HepG2 (cell line): ENCODE results near the gene OVOL3. TPM values are rescaled to one million over a fixed set of nuclear protein-coding genes. Genes with fewer than 3 reads are reported as not detected.

Source experiments
- FIP1L1 ChIP-seq: fragments of 200-400 bp; formaldehyde crosslinking; IDR thresholded peaks from 2 replicates; pipeline ENCODE4 v1.6.1; 2018; ENCODE audit warnings: low read depth, mild to moderate bottlenecking, low read length, moderate library complexity, borderline replicate concordance; ENCODE audit not compliant: insufficient read depth
- FOXP1 ChIP-seq, 2 experiments: fragments of 450-650 bp in 1 of 2; IDR thresholded peaks; 2 replicates each; pipeline ENCODE4 v1.6.1; 2017 to 2018; ENCODE audit warnings: antibody characterized with exemption in 1 of 2
- HDAC1 ChIP-seq: sonication (generic); formaldehyde crosslinking; IDR thresholded peaks from 2 replicates; pipeline ENCODE4 v1.5.1; 2020; ENCODE audit warnings: mild to moderate bottlenecking, missing genetic modification reagents
- JARID2 ChIP-seq: sonication (generic); formaldehyde crosslinking; IDR thresholded peaks from 2 replicates; pipeline ENCODE4 v1.8.1; 2023; ENCODE audit warnings: missing genetic modification reagents, inconsistent platforms; ENCODE audit not compliant: insufficient replicate concordance
- NFIC ChIP-seq: IDR thresholded peaks from 2 replicates; pipeline ENCODE4 v1.6.1; 2012; ENCODE audit warnings: mild to moderate bottlenecking, low read length, inconsistent platforms
- RELA ChIP-seq: sonication (generic); formaldehyde crosslinking; IDR thresholded peaks from 2 replicates; pipeline ENCODE4 v1.4.0; 2020; ENCODE audit warnings: missing genetic modification reagents
- SMYD3 ChIP-seq: sonication (generic); formaldehyde crosslinking; IDR thresholded peaks from 2 replicates; pipeline ENCODE4 v1.8.1; 2023; ENCODE audit warnings: mild to moderate bottlenecking, missing genetic modification reagents
- SRY ChIP-seq: sonication (generic); formaldehyde crosslinking; IDR thresholded peaks from 2 replicates; pipeline ENCODE4 v1.8.0; 2022; ENCODE audit warnings: mild to moderate bottlenecking, missing genetic modification reagents
- SUZ12 ChIP-seq: fragments of 150-350 bp; IDR thresholded peaks from 2 replicates; pipeline ENCODE4 v1.6.1; 2014; ENCODE audit warnings: low read depth, low read length
- ZFP36L1 ChIP-seq: sonication (generic); formaldehyde crosslinking; IDR thresholded peaks from 2 replicates; pipeline ENCODE4 v1.8.0; 2022; ENCODE audit warnings: mild to moderate bottlenecking, missing genetic modification reagents, moderate library complexity
- ZNF24 ChIP-seq: fragments of 450-650 bp; IDR thresholded peaks from 2 replicates; pipeline ENCODE4 v1.6.1; 2017; ENCODE audit warnings: antibody characterized with exemption, mild to moderate bottlenecking
- ZNF337 ChIP-seq: sonication (generic); formaldehyde crosslinking; IDR thresholded peaks from 2 replicates; pipeline ENCODE4 v1.5.1; 2020; ENCODE audit warnings: missing genetic modification reagents, low read depth, mild to moderate bottlenecking, borderline replicate concordance
- ZNF367 ChIP-seq: sonication (generic); formaldehyde crosslinking; IDR thresholded peaks from 2 replicates; pipeline ENCODE4 v1.4.0; 2020; ENCODE audit warnings: missing genetic modification reagents, borderline replicate concordance
- ZNF883 ChIP-seq: sonication (generic); formaldehyde crosslinking; IDR thresholded peaks from 2 replicates; pipeline ENCODE4 v1.5.1; 2020; ENCODE audit warnings: mild to moderate bottlenecking, missing genetic modification reagents; ENCODE audit errors: not compliant biosample characterization
- polyA plus RNA-seq, 8 experiments: library from polyadenylated mRNA; depleted of rRNA in 3 of 8; stranded (reverse) in 7 of 8; unstranded in 1 of 8; fragments of >200 nt; fragmentation: Illumina TruSeq in 4 of 8; extraction: Trizol in 4 of 8; gene quantifications; 2 replicates each; pipeline versions ENCODE4 v1.2.1 to v1.2.3, GENCODE V29; 2011 to 2016; ENCODE audit warnings: low read depth in 4 of 8, missing spikeins in 1 of 8, mixed read lengths in 1 of 8; ENCODE audit not compliant: insufficient read depth in 1 of 8
- total RNA-seq, 5 experiments: library from RNA; depleted of rRNA; stranded (reverse); fragments of >200 nt; fragmentation: Illumina TruSeq; extraction: Trizol; gene quantifications; 2 replicates each; pipeline ENCODE4 v1.2.3, GENCODE V29; 2016; ENCODE audit warnings: low read depth in 1 of 5
- TF ChIP-seq, protein P1 (sequence below): sonication (generic); IDR thresholded peaks from 2 replicates; pipeline ENCODE4 v1.6.1; 2016; ENCODE audit warnings: low read depth, borderline replicate concordance
- TF ChIP-seq, protein P2 (sequence below): sonication (generic); formaldehyde crosslinking; IDR thresholded peaks from 2 replicates; pipeline ENCODE4 v1.4.0; 2020; ENCODE audit warnings: missing genetic modification reagents
- TF ChIP-seq, protein P3 (sequence below): fragments of 450-650 bp; IDR thresholded peaks from 2 replicates; pipeline ENCODE4 v1.6.1; 2017; ENCODE audit warnings: mild to moderate bottlenecking
- TF ChIP-seq, protein P4 (sequence below): sonication (generic); formaldehyde crosslinking; IDR thresholded peaks from 2 replicates; pipeline ENCODE4 v1.4.0; 2020; ENCODE audit warnings: missing genetic modification reagents, borderline replicate concordance

Gene OVOL3
- total and polyA plus RNA-seq, 2 of the 13 experiments (the other 11 are each of a cell fraction or from before 2014, with no cell fraction given), result not detected

DNA sequence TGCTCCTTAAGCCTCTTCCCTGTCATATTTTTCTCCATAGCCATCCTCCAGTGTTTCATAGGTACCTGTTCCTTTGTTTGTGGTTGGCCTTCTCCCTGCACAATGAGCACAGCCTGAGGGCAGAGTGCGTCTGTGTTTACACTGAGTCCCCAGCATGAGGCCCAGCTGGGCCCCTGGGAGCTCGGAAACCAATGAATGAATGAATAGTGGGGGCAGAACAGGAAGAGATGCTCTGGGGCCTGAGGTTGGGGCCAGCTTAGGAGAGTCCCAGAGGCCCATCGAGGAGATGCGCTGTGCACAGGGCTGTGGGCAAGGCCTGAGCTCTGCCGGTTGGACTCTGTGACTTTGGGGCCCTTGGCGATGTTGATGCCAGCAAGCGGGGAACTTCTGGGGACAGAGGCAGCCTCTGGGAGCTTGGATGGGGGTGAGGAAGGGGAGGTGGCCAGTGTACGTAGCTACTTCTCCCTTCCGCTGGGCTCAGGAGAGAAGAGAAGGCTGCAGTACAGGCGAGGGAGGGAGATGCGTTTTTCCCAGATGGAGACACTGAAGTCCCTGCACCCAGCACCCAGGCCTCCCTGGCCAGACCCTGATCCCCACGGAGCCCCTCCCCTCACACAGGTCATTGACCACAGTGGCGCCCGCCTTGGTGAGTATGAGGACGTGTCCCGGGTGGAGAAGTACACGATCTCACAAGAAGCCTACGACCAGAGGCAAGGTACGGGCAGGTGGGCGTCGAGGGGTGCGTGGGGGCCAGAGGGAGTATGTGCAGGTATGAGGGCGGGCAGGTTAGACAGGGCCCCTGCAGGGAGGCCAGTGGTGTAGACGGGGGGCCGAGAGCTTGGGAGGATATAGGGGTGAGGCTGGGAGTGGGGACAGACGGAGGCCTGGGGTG is 9.4 kb downstream of the OVOL3 start (continued):
- TF ChIP-seq ZNF883 (CRISPR knock-in tag) (no peak), FOXP1 (IDR thresholded peaks at IDR 0.05) (0 out of 2 replicates have a peak, but pooled peaks have one; percentile 19), FOXP1 (CRISPR knock-in tag; IDR thresholded peaks at IDR 0.05) (peak; percentile 94), HDAC1 (peak; percentile 97), ZNF337 (no peak), SUZ12 (no peak), SRY (no peak), ZNF24 (peak; percentile 85; the same call in 1 of the 2 replicates), JARID2 (no peak), ZNF367 (CRISPR knock-in tag) (no peak), RELA (0 out of 2 replicates have a peak, but pooled peaks have one; percentile 74), SMYD3 (CRISPR knock-in tag) (peak; percentile 84), ZFP36L1 (peak; percentile 70; the same call in 1 of the 2 replicates), FIP1L1 (no peak), NFIC (peak; percentile 50; the same call in 1 of the 2 replicates)
- TF ChIP-seq, protein P1, sequence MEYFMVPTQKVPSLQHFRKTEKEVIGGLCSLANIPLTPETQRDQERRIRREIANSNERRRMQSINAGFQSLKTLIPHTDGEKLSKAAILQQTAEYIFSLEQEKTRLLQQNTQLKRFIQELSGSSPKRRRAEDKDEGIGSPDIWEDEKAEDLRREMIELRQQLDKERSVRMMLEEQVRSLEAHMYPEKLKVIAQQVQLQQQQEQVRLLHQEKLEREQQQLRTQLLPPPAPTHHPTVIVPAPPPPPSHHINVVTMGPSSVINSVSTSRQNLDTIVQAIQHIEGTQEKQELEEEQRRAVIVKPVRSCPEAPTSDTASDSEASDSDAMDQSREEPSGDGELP, result peak; percentile 96
- TF ChIP-seq, protein P2, sequence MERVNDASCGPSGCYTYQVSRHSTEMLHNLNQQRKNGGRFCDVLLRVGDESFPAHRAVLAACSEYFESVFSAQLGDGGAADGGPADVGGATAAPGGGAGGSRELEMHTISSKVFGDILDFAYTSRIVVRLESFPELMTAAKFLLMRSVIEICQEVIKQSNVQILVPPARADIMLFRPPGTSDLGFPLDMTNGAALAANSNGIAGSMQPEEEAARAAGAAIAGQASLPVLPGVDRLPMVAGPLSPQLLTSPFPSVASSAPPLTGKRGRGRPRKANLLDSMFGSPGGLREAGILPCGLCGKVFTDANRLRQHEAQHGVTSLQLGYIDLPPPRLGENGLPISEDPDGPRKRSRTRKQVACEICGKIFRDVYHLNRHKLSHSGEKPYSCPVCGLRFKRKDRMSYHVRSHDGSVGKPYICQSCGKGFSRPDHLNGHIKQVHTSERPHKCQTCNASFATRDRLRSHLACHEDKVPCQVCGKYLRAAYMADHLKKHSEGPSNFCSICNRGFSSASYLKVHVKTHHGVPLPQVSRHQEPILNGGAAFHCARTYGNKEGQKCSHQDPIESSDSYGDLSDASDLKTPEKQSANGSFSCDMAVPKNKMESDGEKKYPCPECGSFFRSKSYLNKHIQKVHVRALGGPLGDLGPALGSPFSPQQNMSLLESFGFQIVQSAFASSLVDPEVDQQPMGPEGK (CRISPR knock-in tag), result peak; percentile 97
- TF ChIP-seq, protein P3, sequence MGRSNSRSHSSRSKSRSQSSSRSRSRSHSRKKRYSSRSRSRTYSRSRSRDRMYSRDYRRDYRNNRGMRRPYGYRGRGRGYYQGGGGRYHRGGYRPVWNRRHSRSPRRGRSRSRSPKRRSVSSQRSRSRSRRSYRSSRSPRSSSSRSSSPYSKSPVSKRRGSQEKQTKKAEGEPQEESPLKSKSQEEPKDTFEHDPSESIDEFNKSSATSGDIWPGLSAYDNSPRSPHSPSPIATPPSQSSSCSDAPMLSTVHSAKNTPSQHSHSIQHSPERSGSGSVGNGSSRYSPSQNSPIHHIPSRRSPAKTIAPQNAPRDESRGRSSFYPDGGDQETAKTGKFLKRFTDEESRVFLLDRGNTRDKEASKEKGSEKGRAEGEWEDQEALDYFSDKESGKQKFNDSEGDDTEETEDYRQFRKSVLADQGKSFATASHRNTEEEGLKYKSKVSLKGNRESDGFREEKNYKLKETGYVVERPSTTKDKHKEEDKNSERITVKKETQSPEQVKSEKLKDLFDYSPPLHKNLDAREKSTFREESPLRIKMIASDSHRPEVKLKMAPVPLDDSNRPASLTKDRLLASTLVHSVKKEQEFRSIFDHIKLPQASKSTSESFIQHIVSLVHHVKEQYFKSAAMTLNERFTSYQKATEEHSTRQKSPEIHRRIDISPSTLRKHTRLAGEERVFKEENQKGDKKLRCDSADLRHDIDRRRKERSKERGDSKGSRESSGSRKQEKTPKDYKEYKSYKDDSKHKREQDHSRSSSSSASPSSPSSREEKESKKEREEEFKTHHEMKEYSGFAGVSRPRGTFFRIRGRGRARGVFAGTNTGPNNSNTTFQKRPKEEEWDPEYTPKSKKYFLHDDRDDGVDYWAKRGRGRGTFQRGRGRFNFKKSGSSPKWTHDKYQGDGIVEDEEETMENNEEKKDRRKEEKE, result no peak
- TF ChIP-seq, protein P4, sequence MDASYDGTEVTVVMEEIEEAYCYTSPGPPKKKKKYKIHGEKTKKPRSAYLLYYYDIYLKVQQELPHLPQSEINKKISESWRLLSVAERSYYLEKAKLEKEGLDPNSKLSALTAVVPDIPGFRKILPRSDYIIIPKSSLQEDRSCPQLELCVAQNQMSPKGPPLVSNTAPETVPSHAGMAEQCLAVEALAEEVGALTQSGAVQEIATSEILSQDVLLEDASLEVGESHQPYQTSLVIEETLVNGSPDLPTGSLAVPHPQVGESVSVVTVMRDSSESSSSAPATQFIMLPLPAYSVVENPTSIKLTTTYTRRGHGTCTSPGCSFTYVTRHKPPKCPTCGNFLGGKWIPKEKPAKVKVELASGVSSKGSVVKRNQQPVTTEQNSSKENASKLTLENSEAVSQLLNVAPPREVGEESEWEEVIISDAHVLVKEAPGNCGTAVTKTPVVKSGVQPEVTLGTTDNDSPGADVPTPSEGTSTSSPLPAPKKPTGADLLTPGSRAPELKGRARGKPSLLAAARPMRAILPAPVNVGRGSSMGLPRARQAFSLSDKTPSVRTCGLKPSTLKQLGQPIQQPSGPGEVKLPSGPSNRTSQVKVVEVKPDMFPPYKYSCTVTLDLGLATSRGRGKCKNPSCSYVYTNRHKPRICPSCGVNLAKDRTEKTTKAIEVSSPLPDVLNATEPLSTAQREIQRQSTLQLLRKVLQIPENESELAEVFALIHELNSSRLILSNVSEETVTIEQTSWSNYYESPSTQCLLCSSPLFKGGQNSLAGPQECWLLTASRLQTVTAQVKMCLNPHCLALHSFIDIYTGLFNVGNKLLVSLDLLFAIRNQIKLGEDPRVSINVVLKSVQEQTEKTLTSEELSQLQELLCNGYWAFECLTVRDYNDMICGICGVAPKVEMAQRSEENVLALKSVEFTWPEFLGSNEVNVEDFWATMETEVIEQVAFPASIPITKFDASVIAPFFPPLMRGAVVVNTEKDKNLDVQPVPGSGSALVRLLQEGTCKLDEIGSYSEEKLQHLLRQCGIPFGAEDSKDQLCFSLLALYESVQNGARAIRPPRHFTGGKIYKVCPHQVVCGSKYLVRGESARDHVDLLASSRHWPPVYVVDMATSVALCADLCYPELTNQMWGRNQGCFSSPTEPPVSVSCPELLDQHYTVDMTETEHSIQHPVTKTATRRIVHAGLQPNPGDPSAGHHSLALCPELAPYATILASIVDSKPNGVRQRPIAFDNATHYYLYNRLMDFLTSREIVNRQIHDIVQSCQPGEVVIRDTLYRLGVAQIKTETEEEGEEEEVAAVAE (CRISPR knock-in tag), result no peak
